ENCODE measurements around the gene BACH1. TPM values are rescaled to one million over a fixed set of nuclear protein-coding genes. Genes with fewer than 3 reads are reported as not detected.
A peak's percentile ranks its signal among the peaks of the same experiment; 100 is the strongest.

Gene BACH1
- total RNA-seq, 1 experiment from 2014 or later: 29.2 TPM

- no peak overlapping the region for H3K4me3 ChIP-seq
- peaks cover 61% of the 10 kb centered on the region for H3K36me3 ChIP-seq
- no peaks in the 10 kb centered on the region for H3K9me3 ChIP-seq
- no peaks in the 10 kb centered on the region for H3K27me3 ChIP-seq
- no peak for DNase-seq
Measured at GRCh38 chr21:29321932-29322928, 23.5 kb downstream of the BACH1 start.

DNA sequence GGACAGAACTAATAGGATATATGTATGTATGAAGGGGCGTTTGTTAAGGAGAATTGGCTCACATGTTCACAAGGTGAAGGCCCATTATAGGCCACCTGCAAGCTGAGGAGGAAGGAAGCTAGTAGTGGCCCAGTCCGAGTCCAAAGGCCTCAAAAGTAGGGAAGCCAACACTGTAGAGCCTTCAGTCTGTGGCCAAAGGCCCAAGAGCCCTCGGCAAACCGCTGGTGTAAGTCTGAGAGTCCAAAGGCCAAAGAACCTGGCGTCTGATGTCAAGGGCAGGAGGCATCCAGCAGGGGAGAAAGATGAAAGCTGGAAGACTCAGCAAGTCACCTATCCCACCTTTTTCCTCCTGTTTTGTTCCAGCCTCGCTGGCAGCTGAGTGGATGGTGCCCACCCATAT is 24.5 kb downstream of the BACH1 start:
- Histone ChIP-seq H3K4me3 (no peak overlapping the region), H3K27me3 (no peaks in the 10 kb centered on the region), H3K36me3 (peaks cover 60% of the 10 kb centered on the region), H3K9me3 (no peaks in the 10 kb centered on the region)
- no peak for DNase-seq

DNA sequence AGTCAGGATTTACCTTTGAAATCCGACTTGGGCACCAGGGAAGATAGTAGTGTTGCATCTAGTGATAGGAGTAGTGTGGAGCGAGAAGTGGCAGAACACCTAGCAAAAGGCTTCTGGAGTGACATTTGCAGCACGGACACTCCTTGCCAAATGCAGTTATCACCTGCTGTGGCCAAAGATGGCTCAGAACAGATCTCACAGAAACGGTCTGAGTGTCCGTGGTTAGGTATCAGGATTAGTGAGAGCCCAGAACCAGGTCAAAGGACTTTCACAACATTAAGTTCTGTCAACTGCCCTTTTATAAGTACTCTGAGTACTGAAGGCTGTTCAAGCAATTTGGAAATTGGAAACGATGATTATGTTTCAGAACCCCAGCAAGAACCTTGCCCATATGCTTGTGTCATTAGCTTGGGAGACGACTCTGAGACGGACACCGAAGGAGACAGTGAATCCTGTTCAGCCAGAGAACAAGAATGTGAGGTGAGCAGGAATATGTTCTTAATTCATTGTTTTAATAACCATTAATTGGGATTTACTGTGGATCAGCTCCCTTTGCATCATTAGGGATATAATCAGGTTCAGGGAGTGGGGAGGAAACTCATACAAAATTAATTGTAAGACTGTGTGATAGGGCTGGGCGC is 28.3 kb downstream of the BACH1 start:
- Histone ChIP-seq H3K36me3 (peaks cover 71% of the 10 kb centered on the region), H3K9me3 (no peaks in the 10 kb centered on the region), H3K4me3 (no peak overlapping the region), H3K27me3 (no peaks in the 10 kb centered on the region)
- no peak for DNase-seq

DNA sequence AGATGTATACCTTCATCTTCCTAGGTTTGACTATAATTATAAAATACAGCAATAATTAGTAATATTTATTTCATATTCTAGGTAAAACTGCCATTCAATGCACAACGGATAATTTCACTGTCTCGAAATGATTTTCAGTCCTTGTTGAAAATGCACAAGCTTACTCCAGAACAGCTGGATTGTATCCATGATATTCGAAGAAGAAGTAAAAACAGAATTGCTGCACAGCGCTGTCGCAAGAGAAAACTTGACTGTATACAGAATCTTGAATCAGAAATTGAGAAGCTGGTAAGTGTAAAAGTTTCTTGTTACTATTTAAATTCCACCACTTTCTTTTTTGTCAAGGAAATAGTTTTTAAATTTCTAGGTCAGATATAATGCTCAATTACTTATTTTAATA is 30.7 kb downstream of the BACH1 start:
- no peaks in the 10 kb centered on the region for H3K9me3 ChIP-seq
- no peak overlapping the region for H3K4me3 ChIP-seq
- peaks cover 66% of the 10 kb centered on the region for H3K36me3 ChIP-seq
- DNase-seq: no peak
- no peaks in the 10 kb centered on the region for H3K27me3 ChIP-seq

GRCh38 chr21:29330797-29331196 is 32.1 kb downstream of the BACH1 start:
- no peaks in the 10 kb centered on the region for H3K27me3 ChIP-seq
- DNase-seq: no peak
- no peak overlapping the region for H3K4me3 ChIP-seq
- H3K9me3 ChIP-seq: no peaks in the 10 kb centered on the region
- H3K36me3 ChIP-seq: peaks cover 62% of the 10 kb centered on the region

DNA sequence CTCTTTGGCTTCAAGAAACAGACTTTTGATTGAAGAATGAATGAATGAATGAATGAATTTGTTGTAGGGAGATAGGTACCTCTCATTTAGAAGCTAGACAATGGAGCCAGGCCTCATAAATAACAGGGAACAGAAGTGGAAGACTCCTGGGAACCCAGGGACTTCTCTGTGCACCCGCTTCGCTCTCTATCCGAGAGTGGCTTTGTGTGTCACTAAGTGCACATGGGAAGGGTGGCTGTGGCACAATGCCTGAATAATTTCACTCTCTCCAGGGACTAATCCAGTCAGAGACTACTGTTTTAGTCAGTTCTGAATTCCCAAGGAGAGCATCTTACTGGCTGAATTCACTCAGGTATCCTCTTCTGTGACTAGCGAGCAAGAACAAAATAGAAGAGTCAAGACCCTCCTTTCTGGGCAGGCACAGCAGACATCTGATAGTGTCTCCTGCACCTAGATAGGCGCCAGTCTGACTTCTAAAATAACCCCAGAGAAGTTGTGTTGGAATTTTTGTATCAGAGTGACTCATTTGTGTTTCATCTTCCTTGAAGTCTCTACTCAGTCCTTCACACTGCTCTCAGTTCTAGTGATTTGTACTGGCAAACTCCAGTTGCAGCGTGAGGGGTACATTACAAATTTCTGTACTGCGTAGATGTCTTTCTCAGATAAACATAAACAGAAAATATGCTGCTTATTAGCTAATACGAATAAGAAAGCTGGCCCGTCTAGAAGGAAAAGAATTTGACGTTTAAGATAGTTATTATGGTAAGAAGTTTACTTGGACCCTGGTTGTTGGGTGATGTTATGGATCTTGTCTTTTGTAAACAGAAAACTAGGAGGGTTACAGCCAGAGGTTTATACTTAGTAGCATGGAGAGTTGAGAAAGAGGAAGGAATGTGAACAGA is 34.0 kb downstream of the BACH1 start:
- DNase-seq: no peak
- Histone ChIP-seq H3K4me3 (no peak overlapping the region), H3K36me3 (peaks cover 51% of the 10 kb centered on the region), H3K27me3 (no peaks in the 10 kb centered on the region), H3K9me3 (no peaks in the 10 kb centered on the region)

GRCh38 chr21:29333406-29333805 is 34.7 kb downstream of the BACH1 start:
- peaks cover 46% of the 10 kb centered on the region for H3K36me3 ChIP-seq
- no peak for DNase-seq
- H3K27me3 ChIP-seq: no peaks in the 10 kb centered on the region
- no peaks in the 10 kb centered on the region for H3K9me3 ChIP-seq
- H3K4me3 ChIP-seq: no peak overlapping the region

GRCh38 chr21:29334717-29335428 is 36.2 kb downstream of the BACH1 start:
- no peaks in the 10 kb centered on the region for H3K9me3 ChIP-seq
- peaks cover 41% of the 10 kb centered on the region for H3K36me3 ChIP-seq
- DNase-seq: no peak
- H3K27me3 ChIP-seq: no peaks in the 10 kb centered on the region
- no peak overlapping the region for H3K4me3 ChIP-seq

GRCh38 chr21:29335720-29336119 is 37.0 kb downstream of the BACH1 start:
- no peaks in the 10 kb centered on the region for H3K9me3 ChIP-seq
- H3K27me3 ChIP-seq: no peaks in the 10 kb centered on the region
- DNase-seq: no peak
- H3K36me3 ChIP-seq: peaks cover 39% of the 10 kb centered on the region
- no peak overlapping the region for H3K4me3 ChIP-seq

- DNase-seq: no peak
- Histone ChIP-seq H3K27me3 (no peaks in the 10 kb centered on the region), H3K36me3 (peaks cover 33% of the 10 kb centered on the region), H3K9me3 (no peaks in the 10 kb centered on the region), H3K4me3 (no peak overlapping the region)
Measured at GRCh38 chr21:29338256-29338655, 39.5 kb downstream of the BACH1 start.

DNA sequence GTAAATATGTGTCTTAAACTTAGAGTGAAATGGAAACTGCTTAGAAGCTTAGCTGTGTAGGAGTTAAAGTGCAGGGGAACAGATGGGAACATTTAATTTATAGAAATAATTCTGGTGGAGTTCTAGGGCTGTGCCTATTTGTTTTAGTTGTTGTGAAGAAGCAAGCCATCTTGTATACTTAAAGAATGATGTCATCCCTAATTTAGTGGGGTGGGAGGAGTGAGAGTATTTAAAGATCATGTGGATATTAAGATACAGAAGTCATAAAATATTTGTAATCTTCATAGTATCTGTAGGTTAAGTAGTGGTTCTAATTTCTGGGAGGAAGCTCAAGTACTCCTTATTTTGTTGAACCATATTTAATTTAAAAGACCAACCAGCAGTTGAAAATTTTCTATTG is 41.5 kb downstream of the BACH1 start:
- DNase-seq: no peak
- Histone ChIP-seq H3K4me3 (no peak overlapping the region), H3K9me3 (no peaks in the 10 kb centered on the region), H3K27me3 (no peaks in the 10 kb centered on the region), H3K36me3 (peaks cover 31% of the 10 kb centered on the region)

DNA sequence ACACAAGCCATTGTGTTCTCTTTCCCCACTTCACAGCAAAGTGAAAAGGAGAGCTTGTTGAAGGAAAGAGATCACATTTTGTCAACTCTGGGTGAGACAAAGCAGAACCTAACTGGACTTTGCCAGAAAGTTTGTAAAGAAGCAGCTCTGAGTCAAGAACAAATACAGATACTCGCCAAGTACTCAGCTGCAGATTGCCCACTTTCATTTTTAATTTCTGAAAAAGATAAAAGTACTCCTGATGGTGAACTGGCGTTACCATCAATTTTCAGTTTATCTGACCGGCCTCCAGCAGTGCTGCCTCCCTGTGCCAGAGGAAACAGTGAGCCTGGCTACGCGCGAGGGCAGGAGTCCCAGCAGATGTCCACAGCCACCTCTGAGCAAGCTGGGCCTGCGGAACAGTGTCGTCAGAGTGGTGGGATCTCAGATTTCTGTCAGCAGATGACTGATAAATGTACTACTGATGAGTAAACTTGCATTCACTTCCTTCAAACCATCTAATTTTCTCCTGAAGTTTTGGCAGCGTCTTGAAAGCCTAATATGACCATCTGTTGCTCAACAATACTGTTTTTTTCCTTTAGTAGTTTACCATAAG is 43.7 kb downstream of the BACH1 start:
- Histone ChIP-seq H3K4me3 (peak overlapping the region; percentile 30), H3K36me3 (peaks cover 30% of the 10 kb centered on the region), H3K9me3 (no peaks in the 10 kb centered on the region), H3K27me3 (no peaks in the 10 kb centered on the region)
- DNase-seq: peak; percentile 98

DNA sequence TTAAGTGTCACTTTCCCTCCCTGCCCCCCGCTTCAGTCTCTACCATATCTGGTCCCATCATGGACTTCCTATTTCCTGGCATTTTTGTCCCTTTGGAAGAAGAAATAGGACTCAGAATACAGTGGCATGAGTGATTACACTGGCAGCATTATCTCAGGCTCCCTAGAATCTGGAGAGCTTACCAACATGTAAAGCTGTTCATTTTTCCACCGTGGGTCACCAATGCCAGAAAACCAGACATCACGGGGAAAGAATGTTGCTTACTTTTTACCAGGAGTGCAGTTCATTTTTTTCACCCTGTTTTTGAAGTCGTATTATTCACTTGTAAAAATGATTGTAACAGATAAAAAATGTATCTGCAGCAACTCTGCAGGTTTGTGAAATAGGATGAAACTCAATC is 44.8 kb downstream of the BACH1 start:
- peaks cover 33% of the 10 kb centered on the region for H3K36me3 ChIP-seq
- H3K4me3 ChIP-seq: no peak overlapping the region
- H3K27me3 ChIP-seq: no peaks in the 10 kb centered on the region
- H3K9me3 ChIP-seq: no peaks in the 10 kb centered on the region
- DNase-seq: peak; percentile 70

- Histone ChIP-seq H3K27me3 (no peaks in the 10 kb centered on the region), H3K4me3 (no peak overlapping the region), H3K36me3 (peaks cover 20% of the 10 kb centered on the region), H3K9me3 (no peaks in the 10 kb centered on the region)
- DNase-seq: no peak
Measured at GRCh38 chr21:29346281-29346680, 47.6 kb downstream of the BACH1 start.

- H3K27me3 ChIP-seq: no peaks in the 10 kb centered on the region
- DNase-seq: no peak
- H3K9me3 ChIP-seq: no peaks in the 10 kb centered on the region
- H3K36me3 ChIP-seq: peaks cover 18% of the 10 kb centered on the region
- H3K4me3 ChIP-seq: no peak overlapping the region
Measured at GRCh38 chr21:29346771-29347170, 48.0 kb downstream of the BACH1 start.

- no peaks in the 10 kb centered on the region for H3K27me3 ChIP-seq
- no peaks in the 10 kb centered on the region for H3K9me3 ChIP-seq
- no peak overlapping the region for H3K4me3 ChIP-seq
- no peak for DNase-seq
- peaks cover 20% of the 10 kb centered on the region for H3K36me3 ChIP-seq
Measured at GRCh38 chr21:29347274-29347681, 48.6 kb downstream of the BACH1 start.

Measured in MG63 (cell line).